Breast epithelium (tissue), 3 donors: Measurements from ENCODE around the gene D2HGDH.
A peak's percentile ranks its signal among the peaks of the same experiment; 100 is the strongest.
"Not testable (repeated sequence)": the region's sequence is repeated elsewhere in the genome, so short reads cannot be mapped to it uniquely, and the experiment has no call there.

Source experiments
- POLR2AphosphoS5 ChIP-seq, 3 donors: sonication (generic); formaldehyde crosslinking; IDR thresholded peaks; one replicate each; pipeline ENCODE4 v1.6.1; 2017; ENCODE audit warnings: antibody characterized with exemption in 3 of 3
- TF ChIP-seq, protein P1 (sequence below), 3 donors: fragments of 450-650 bp; IDR thresholded peaks; one replicate each; pipeline ENCODE4 v1.5.1; 2016 to 2017; ENCODE audit warnings: antibody characterized with exemption in 3 of 3, mild to moderate bottlenecking in 3 of 3, moderate library complexity in 3 of 3

DNA sequence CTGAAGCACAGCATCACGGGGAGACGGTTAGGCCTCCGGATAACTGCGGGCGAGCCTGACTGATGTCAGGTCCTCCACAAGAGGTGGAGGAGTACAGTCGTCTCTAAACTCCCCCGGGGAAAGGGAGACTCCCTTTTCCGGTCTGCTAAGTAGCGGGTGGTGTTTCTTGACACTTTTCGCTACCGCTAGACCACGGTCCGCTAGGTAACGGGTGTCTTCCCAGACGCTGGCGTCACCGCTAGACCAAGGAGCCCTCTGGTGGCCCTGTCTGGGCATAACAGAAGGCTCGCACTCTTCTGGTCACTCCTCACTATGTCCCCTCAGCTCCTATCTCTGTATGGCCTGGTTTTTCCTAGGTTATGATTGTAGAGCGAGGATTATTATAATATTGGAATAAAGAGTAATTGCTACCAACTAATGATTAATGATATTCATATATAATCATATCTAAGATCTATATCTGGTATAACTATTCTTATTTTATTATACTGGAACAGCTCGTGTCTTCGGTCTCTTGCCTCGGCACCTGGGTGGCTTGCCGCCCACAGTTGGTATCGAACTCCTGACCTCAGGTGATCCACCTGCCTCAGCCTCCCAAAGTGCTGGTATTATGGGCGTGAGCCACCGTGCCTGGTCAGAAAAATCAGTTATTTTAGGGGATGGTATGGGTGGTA lies 1.8 kb upstream of the D2HGDH start:
- TF ChIP-seq, protein P1, sequence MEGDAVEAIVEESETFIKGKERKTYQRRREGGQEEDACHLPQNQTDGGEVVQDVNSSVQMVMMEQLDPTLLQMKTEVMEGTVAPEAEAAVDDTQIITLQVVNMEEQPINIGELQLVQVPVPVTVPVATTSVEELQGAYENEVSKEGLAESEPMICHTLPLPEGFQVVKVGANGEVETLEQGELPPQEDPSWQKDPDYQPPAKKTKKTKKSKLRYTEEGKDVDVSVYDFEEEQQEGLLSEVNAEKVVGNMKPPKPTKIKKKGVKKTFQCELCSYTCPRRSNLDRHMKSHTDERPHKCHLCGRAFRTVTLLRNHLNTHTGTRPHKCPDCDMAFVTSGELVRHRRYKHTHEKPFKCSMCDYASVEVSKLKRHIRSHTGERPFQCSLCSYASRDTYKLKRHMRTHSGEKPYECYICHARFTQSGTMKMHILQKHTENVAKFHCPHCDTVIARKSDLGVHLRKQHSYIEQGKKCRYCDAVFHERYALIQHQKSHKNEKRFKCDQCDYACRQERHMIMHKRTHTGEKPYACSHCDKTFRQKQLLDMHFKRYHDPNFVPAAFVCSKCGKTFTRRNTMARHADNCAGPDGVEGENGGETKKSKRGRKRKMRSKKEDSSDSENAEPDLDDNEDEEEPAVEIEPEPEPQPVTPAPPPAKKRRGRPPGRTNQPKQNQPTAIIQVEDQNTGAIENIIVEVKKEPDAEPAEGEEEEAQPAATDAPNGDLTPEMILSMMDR (IDR thresholded peaks at IDR 0.05) = peak in 2 of 3 donors; percentile 42
- not testable (repeated sequence) for TF ChIP-seq POLR2AphosphoS5 (IDR thresholded peaks at IDR 0.05)
